ENCODE results near the gene MYO7A.

DNA sequence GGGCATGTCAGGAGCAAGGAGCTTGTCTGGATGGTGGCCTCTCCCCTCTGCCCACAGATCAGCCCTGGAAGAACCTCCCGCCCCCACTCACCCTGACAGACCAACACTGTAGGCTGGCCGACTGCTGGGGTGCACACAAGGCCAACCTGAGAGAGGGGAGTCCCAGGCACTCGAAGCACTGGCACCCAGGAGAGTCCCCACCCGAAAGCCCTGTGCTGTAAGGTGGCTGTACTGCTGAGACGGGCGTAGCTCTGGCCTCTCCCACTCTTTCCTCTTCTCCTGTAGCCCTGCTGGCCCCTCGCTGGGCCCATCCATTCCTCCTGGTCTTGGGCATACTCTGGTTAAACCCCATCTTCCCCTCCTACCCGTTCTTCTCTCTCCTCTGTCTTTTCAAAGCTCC lies 39.7 kb downstream of the MYO7A start:
- TF ChIP-seq, protein P1, sequence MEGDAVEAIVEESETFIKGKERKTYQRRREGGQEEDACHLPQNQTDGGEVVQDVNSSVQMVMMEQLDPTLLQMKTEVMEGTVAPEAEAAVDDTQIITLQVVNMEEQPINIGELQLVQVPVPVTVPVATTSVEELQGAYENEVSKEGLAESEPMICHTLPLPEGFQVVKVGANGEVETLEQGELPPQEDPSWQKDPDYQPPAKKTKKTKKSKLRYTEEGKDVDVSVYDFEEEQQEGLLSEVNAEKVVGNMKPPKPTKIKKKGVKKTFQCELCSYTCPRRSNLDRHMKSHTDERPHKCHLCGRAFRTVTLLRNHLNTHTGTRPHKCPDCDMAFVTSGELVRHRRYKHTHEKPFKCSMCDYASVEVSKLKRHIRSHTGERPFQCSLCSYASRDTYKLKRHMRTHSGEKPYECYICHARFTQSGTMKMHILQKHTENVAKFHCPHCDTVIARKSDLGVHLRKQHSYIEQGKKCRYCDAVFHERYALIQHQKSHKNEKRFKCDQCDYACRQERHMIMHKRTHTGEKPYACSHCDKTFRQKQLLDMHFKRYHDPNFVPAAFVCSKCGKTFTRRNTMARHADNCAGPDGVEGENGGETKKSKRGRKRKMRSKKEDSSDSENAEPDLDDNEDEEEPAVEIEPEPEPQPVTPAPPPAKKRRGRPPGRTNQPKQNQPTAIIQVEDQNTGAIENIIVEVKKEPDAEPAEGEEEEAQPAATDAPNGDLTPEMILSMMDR (conservative IDR thresholded peaks at IDR 0.05; ENCODE audit: low read depth, low read length) = no peak
- no peak for TF ChIP-seq RAD21 (IDR thresholded peaks at IDR 0.05; ENCODE audit: low read length)
